NCI-H1092 treated with DMSO at 0.1 percent for 48 hours (cell line): ENCODE results near the gene ANKRD17.
A peak's percentile ranks its signal among the peaks of the same experiment; 100 is the strongest.
"Not testable (repeated sequence)": the region's sequence is repeated elsewhere in the genome, so short reads cannot be mapped to it uniquely, and the experiment has no call there.

Experiments used
- DNase-seq: peaks from one replicate; lab custom pipeline; 2025; lab: John Stamatoyannopoulos, UW

Gene ANKRD17

DNA sequence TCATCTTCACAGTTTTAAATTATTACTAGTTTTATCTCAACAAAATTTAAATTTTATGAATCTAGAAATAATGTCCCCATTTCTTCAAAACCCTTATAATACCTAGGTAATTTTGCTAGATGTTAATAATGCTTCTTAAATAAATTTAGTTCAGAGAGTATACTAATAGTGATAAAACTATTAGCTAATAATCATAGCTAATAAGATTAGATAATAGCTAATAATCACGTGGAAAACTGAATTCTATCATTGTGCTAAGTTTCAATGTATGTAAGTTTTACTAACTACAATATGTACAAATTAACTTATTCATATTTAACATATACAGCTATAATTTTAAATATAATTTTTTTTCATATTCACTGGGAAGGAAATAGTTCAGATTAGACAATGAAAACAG lies 10.2 kb downstream of the ANKRD17 start:
- DNase-seq, result no peak

DNA sequence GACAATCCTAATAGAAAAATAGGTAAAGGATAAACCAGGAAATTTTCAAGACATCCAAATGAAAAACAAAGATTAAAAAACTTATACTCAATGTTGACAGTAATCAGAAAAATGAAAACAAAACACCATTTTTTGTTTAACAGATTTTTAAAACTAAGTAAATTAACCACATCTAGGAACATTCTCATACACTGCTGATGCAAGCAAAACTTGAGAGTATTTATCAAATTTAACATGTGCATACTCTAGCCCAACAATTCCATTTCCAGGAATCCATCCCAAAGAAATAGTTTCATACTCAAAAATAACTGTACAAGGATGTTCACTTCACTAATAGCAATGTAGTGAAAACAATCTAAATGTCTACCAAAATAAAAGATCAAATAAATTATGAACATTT lies 11.5 kb downstream of the ANKRD17 start:
- no peak for DNase-seq

DNA sequence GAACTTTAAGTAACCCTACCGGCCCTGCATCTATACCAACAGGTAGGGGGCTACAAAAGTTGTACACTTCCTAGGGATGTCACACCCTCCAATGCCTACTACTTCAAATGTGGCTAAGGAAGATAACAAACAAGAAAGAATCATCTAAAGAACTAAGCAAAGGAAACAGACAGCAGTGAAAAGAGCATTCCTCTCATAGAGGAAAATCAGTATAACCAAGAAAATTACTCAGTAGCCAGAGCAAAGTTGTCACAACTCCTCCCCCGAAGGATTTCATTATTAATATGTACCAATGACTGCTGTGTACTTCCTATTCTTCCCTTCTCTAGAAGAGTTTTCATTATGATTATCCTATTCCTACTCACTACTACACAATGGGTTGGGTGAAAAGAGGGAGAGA lies 12.6 kb downstream of the ANKRD17 start:
- DNase-seq, result no peak

GRCh38 chr4:73244945-73245601 lies 13.5 kb downstream of the ANKRD17 start:
- no peak for DNase-seq

- DNase-seq, result no peak
Observed at GRCh38 chr4:73237044-73237443, 21.6 kb downstream of the ANKRD17 start.

DNA sequence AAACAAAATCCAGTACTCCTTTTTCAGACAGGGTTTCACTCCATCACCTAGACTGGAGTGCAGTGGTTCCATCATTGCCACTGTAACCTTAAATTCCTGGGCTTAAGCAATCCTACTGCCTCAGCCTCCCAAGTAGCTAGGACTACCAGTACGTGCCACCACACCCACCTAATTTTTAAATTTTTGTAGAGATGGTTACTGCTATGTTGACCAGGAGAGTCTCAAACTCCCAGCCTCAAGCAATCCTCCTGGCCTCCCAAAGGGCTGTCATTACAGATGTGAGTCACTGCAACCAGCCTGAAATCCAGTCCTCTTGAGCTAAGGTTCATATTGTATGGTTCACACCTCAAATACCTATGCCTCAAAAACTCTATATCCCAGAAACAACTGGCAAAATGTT lies 22.4 kb downstream of the ANKRD17 start:
- DNase-seq, result no peak

DNA sequence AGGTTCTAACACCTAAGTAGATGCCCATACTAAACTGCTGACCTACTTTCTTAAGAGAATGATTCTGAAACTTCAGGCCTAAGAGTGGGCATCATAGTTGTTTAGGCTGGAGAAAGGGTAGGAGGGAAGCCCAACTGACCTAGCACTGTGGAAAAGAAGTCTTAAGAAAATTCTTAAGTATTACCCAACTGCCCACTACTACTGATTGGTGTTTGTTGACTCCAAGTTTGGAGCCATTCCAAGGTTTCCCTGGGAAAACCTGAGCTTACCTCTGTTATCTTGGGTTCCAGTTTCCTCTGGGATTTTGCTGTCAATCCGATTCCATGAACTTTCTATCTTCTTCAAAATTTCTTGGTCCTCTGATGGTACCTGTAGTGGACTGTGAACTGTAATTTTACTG lies 23.9 kb downstream of the ANKRD17 start:
- no peak for DNase-seq

DNA sequence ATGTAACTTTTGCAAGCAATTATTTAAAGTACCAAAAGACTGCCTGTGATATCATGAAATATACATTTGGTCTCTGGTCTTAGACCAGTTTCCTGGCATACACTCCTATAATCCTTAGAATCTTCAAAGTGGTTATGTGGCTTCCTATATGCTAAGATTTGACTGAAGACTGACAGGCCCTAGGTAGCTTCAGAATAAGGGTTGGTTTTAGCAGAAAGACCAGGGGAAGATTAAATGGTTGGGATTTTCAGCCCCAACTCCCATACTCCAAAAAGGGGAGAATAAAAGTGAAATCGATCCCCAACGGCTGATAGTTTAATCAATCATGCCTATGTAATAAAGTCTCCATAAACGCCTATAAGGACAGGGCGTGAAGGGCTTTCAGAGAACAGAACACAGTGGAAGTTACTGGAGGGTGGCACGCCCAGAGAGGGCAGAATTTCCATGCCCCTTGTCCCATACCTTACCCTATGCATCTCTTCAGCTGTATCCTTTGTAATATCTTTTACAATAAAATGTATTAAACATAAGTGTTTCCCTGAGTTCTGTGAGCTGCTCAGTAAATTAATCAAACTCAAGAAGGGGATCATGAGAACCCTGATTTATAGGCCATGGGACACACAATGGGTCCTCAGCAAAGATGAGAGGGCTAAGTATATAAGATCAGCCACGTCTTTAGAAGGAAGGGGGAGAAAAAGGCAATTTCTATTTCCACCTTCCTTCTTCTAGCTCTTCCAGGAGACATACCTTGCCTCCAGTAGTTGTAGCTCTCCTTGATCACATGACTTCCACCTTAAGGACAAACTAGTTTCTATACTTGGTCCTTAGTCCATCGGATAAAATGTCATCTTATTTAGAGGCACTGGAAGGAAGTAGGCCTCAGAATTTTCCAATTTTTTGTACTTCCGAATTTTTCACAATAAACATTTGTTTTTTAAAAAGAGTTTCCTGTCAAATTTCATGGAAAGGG lies 26.8 kb downstream of the ANKRD17 start:
- DNase-seq, result no peak

DNA sequence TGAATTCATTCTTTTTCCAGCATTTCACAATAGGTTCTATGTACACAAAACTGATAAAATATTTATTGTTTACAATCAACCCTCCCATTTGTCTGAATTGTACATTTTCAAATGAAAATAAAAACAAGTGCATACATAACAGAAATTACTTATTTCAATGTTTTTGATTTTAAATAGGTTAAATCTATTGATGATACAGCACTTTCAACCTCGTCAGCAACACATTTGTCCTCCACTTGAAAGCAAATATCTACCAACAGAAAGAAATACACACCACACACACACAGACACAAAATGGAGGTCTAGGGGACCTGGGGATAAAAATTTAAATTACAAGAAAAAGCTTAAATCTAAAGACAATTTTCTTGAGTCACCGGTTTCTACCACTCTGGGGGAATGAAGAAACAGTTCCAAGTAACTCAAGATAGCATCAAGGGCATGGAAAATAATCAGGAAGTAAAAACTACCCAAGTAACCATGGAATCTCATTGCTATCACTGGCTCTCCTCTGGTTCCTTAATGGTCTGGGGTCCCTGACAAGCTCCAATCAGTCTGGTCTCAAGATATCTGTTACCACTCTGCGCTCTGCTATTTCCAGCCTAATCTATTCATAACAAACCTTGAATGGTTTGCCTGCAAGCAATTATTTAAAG lies 27.6 kb downstream of the ANKRD17 start:
- no peak for DNase-seq

DNA sequence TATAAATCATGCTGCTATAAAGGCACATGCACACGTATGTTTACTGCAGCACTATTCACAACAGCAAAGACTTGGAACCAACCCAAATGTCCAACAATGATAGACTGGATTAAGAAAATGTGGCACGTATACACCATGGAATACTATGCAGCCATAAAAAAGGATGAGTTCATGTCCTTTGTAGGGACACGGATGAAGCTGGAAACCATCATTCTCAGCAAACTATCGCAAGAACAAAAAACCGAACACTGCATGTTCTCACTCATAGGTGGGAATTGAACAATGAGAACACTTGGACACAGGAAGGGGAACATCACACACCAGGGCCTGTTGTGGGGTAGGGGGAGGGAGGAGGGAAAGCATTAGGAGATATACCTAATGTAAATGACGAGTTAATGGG lies 29.8 kb downstream of the ANKRD17 start:
- not testable (repeated sequence) for DNase-seq

- DNase-seq, result no peak
Observed at GRCh38 chr4:73224886-73225285, 33.7 kb downstream of the ANKRD17 start.

- DNase-seq, result no peak
Observed at GRCh38 chr4:73223258-73223650, 35.3 kb downstream of the ANKRD17 start.

GRCh38 chr4:73222466-73223257 lies 35.9 kb downstream of the ANKRD17 start:
- DNase-seq, result peak; percentile 96

DNA sequence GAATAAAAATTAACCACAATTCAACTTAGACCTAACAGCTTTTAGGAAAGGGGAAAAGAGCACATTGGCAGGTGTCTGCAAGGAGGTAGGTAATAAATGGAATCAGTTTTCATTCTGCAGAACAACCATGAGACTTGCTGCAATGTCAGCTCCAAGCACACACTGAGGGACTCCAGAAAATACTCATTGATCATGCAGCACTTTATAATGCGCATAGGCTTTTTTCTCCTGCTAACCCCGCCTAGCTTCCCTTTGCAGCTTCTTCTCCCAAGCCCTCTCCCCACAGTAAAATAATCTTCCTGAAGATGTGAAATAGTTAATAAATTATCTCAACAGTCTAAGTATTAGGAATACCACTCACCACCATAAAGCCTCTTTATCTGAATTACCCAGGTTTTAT lies 36.9 kb downstream of the ANKRD17 start:
- DNase-seq, result peak; percentile 5

- no peak for DNase-seq
Observed at GRCh38 chr4:73220815-73221214, 37.8 kb downstream of the ANKRD17 start.

DNA sequence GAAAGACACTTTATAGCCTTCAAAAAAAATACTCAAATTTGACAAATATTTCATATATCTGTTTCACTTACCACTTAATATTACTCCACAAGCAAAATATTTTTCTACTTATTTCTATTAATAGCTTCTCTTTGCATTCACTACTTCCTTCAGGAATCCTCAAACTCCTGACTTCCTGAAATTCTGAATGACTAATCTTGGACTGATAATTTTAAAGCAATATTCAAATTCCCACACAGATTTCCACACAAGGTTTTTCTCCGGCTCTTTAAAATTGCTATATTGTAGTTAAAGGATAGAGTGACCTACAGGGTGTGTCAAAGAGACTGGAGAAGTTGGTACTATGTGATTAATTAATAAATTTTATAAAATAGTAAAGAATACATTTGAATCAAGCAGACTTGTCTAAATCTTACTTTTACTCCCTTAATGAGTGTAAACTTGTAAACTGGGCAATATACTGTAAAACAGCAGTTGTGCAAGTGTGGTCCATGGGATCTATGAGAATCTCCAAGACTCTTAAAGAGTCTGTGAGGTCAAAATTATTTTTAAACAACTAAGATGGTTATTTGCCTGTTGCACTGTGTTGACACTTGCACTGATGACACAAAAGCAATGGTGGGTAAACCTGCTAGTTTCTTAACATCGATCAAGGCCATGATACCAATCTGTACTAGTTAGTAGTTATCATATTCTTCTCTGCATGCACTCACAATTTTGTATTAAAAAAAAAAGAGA lies 44.5 kb downstream of the ANKRD17 start:
- no peak for DNase-seq

GRCh38 chr4:73212982-73213730 lies 45.4 kb downstream of the ANKRD17 start:
- no peak for DNase-seq

DNA sequence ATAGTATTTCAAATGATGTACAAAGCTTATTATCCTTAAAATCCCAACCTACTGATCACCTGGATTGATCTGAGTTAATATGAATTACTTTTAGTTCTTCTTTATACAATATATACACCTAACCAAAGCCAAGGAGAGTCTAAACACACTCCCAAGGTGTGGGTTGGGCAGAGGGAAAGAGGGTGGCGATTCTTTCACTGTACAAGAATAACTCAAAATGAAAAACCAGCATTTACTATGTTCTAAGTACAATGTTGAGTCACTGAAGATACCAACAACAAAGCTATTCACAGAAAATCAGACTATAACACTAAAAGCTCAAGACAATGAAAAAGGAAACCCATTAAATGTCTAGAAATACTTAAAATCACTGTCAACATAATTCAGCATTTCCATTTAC lies 46.6 kb downstream of the ANKRD17 start:
- DNase-seq, result no peak

DNA sequence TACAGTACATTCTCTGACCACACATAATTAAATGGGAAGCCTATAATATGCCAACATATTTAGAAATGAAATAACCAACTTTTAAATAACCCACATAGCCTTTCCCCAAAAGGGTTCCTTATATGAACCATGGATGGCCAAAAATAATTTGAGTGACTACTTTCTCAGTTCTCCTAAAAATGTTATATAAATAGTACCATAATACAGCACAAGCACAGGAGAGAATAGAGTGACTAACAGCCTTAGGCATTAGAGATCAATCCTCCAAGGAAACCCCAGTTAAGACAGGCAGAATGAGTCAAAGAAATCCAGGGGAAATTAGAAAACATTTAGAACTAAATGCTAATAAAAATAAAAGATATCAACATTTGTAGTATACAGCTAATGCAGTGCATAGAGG lies 50.2 kb downstream of the ANKRD17 start:
- no peak for DNase-seq

DNA sequence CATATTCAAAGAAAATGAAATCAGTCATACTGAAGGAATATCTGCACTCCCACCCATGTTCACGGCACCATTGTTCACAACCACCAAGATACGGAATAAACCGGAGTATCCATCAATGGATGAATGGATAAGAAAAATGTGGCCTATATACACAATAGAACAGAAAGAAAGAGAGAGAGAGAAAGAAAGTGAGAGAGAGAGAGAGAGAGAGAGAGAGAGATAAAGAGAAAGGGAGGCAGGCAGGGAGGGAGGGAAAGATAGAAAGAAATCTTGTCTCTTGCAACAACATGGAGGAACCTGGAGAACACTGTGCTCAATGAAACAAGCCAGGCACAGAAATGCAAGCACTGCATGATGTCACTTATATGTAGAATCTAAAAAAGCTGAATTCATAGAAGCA lies 52.4 kb downstream of the ANKRD17 start:
- no peak for DNase-seq

DNA sequence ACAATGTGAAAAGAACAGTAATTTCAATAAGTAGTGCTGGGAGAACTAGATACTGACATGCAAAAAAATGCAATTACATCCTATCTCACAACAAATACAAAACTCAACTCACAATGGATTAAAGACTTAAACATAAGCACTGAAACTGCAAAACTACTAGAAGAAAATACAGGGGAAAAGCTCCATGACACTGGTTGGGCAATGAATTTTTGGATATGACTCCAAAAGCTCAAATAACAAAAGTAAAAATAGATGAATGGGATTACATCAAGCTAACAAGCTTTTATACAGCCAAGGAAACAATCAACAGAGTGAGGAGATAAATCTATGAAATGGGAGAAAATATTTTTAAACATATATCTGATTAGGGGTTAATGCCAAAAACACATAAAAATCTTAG lies 53.1 kb downstream of the ANKRD17 start:
- DNase-seq, result no peak
